ENCODE results near the gene ABITRAM.
A peak's percentile ranks its signal among the peaks of the same experiment; 100 is the strongest.
"Not testable (repeated sequence)": the region's sequence is repeated elsewhere in the genome, so short reads cannot be mapped to it uniquely, and the experiment has no call there.

Gene ABITRAM

DNA sequence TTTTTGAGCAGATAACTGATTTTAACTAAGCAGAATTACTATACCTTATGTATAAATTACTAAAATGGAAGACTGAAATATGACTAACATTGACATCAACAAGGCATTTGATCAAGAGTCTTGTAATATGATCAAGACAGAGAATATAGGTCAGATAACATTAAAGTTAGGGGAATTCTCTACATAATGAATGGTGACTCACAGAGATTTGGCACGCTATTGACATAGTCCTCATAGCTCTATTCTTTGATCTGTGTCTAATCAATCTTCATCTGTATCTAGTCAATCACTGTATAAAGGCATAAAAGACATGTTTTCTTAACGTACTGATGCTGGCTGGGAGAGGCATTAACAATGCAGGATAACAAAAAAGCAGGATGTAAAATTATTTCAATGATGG lies 17.4 kb downstream of the ABITRAM start:
- H3K9me3 Mint-ChIP-seq: no peaks in the 10 kb centered on the region
- no peaks in the 10 kb centered on the region for H3K4me1 Mint-ChIP-seq (ENCODE audit: low read depth in 2 of 2)
- no peaks in the 10 kb centered on the region for H3K27me3 Mint-ChIP-seq
- no peak overlapping the region for H3K27ac Mint-ChIP-seq
- no peak for ATAC-seq (replicated peaks)
- no peak for DNase-seq
- no peaks in the 10 kb centered on the region for H3K36me3 Mint-ChIP-seq (ENCODE audit: insufficient read depth)
- H3K4me3 Mint-ChIP-seq: no peak overlapping the region

DNA sequence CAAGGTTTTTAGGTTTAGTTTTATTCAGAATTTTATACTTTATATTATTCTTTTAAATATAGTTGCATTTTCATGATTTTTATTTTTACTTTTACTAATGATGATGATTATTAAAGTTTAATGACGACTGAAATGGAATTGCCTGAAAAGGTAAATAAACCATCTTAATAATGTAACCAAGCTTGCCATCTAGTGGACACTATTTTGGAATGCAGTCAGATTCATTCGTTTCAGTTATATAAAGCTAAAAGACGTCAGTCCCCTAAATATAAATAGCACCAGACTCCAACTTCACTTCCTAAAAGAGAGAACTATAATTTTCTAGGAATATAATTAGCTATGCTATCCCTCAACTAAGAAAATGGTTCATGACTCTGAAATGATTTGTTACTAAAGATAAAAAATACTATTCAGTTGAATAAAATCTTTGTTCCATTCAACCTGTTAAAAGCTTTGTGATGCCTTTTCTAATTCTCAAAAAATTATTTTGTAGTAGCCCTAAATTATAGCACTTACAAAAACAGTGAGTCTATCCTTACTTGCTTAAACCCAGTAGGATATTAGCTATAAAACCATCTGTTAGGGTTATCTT lies 19.9 kb downstream of the ABITRAM start:
- Mint-ChIP-seq H3K27me3 (no peaks in the 10 kb centered on the region), H3K9me3 (no peaks in the 10 kb centered on the region), H3K4me1 (ENCODE audit: low read depth in 2 of 2) (no peaks in the 10 kb centered on the region), H3K27ac (peak overlapping the region in 1 of 2 donors; percentile 45), H3K4me3 (no peak overlapping the region), H3K36me3 (ENCODE audit: insufficient read depth) (no peaks in the 10 kb centered on the region)
- ATAC-seq (replicated peaks) (peak; percentile 46), DNase-seq (no peak)

DNA sequence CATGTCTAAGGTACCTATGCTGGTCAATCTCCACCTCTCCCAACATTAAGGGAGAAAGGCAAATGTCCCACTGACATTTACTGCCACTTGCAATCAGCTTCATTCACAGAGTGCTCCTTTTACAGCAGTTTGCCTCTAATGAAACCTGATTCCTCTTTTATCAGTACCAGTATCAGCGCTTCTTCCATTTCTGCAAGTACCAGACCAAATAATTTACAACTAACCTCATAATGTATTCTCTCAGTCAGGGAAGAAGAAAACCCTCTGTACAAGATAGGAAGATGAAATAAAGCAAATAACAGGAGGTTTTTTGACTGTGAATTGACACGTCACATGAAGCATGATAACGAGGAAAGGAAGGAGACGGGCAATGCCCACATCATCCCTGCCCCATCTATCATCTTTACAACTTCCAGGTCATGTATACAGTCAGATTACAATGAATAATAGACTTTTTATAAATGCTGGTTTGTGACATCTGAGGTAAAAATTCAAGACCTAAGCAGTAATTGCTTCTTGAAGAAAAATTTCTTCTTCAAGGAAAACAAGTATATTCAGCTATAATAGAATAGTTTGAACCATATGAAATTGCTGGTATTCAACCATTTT lies 21.9 kb downstream of the ABITRAM start:
- Mint-ChIP-seq H3K27me3 (no peaks in the 10 kb centered on the region), H3K4me1 (ENCODE audit: low read depth in 2 of 2) (no peaks in the 10 kb centered on the region), H3K4me3 (no peak overlapping the region), H3K36me3 (ENCODE audit: insufficient read depth) (no peaks in the 10 kb centered on the region), H3K27ac (no peak overlapping the region), H3K9me3 (no peaks in the 10 kb centered on the region)
- no peak for ATAC-seq (replicated peaks)
- DNase-seq: no peak

DNA sequence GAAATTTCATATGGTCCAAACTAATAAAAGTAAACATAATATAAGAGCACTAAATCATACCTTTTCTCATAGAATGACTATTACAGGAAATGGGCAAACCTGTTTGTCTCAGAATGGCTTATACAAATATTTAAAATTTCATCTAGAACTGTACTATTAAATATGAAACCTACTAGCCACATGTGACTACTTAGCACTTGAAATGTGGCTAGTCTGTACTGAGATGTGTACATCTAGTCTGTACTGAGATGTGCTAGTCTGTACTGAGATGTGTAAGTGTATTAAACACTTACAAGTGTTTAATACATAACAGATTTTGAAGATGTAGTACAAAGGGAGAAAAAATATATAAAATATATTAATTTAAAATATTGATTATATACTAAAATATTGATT lies 22.4 kb downstream of the ABITRAM start:
- Mint-ChIP-seq H3K4me1 (ENCODE audit: low read depth in 2 of 2) (no peaks in the 10 kb centered on the region), H3K4me3 (no peak overlapping the region), H3K27ac (no peak overlapping the region), H3K9me3 (no peaks in the 10 kb centered on the region), H3K27me3 (no peaks in the 10 kb centered on the region), H3K36me3 (ENCODE audit: insufficient read depth) (no peaks in the 10 kb centered on the region)
- DNase-seq (no peak), ATAC-seq (replicated peaks) (no peak)

DNA sequence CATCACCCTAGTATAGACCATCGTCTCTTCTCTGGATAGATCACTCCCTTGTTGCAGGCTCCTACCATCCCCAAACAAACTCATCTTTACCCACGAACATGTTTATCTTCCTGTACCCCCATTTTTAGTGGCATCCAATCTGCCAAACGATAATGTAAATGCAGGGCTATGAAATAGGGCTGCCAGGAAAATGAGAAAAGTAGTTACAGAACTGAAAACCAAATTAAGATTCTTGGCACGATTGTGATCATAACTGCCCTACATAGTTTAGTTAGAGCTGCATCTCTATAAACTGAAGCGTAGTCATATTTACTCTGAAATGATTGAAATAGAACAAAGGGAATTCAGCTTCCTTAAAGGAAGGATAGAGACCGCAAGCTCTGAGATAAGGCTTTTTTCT lies 26.1 kb downstream of the ABITRAM start:
- no peaks in the 10 kb centered on the region for H3K27me3 Mint-ChIP-seq
- no peaks in the 10 kb centered on the region for H3K9me3 Mint-ChIP-seq
- H3K4me3 Mint-ChIP-seq: no peak overlapping the region

DNA sequence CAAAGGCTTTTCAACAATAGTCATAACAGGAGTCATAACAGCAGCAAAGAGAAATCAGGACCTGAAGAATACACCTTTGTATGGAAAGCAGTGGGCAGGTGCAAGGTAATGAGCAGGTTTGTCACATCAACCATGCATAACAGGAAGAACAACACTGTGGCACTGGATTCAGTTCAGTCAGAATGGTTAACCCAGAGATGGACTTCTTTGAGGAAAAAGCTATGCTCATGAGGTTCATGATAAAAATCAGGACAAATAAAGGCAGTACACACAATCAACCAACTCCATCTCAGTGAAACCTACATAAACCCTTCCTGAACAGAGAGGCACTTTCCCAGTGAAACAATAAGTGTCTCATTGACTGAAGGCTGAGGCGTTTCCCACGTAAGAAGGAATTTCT lies 27.0 kb downstream of the ABITRAM start:
- Mint-ChIP-seq H3K27ac (no peak overlapping the region), H3K9me3 (no peaks in the 10 kb centered on the region), H3K4me3 (no peak overlapping the region), H3K4me1 (ENCODE audit: low read depth in 2 of 2) (no peaks in the 10 kb centered on the region), H3K36me3 (ENCODE audit: insufficient read depth) (no peaks in the 10 kb centered on the region), H3K27me3 (no peaks in the 10 kb centered on the region)
- ATAC-seq (replicated peaks) (no peak), DNase-seq (no peak)

More for the DNA sequence above, 26.1 kb downstream of the ABITRAM start:
- H3K27ac Mint-ChIP-seq: no peak overlapping the region
- H3K36me3 Mint-ChIP-seq (ENCODE audit: insufficient read depth): no peaks in the 10 kb centered on the region
- DNase-seq (no peak), ATAC-seq (replicated peaks) (no peak)
- no peaks in the 10 kb centered on the region for H3K4me1 Mint-ChIP-seq (ENCODE audit: low read depth in 2 of 2)

DNA sequence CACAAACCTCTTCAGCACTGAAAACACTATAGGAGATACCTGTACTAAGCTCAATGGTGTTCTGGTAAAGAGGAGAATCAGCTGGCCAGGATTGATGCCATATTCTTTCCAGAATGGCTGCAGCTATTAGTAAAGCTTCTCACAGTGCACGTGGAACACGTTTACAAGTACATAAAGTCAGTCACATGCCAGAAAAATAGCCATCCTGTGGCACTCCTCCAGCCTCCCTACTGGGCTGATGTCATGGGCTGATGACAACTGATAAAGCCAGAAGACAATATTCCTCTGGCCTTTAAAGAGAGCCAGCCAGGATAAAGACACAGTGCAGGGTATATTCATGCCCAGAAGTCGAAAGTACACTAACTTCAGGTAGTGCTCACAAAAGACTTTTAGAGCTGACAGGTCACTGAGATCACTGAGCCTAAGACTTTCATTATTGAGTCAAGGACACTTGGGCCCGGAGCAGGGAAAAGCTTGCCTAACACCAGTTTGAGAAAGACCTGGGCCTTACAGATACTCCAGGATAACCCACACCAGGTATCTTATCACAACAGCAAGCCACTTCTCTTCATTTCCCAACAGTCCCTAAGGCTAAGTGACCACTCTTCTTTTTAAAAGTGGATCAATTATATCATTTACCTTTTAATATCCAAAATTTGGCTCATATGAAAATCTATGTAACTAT lies 29.4 kb downstream of the ABITRAM start:
- H3K27me3 Mint-ChIP-seq: no peaks in the 10 kb centered on the region
- no peaks in the 10 kb centered on the region for H3K9me3 Mint-ChIP-seq
- no peaks in the 10 kb centered on the region for H3K36me3 Mint-ChIP-seq (ENCODE audit: insufficient read depth)
- no peaks in the 10 kb centered on the region for H3K4me1 Mint-ChIP-seq (ENCODE audit: low read depth in 2 of 2)
- H3K27ac Mint-ChIP-seq: no peak overlapping the region
- H3K4me3 Mint-ChIP-seq: no peak overlapping the region
- DNase-seq (no peak), ATAC-seq (replicated peaks) (no peak)

DNA sequence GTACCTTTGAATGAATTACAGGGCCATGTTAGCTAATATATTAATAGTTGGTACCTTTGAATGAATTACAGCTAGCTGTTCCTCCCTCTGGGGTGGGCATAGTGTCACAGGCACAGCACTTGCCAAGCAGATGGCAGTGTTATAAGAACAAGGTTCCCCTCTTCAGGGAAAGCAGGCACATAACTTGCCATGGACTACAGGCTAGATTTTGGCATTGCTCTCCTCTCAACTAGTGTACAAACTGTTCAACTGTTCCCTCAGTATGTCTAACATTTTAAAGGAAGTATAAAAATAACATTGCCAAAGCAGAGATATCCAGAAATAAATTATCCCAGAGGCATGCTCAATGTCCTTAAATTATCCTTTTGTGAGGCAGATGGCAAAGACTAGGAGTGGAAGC lies 33.7 kb downstream of the ABITRAM start:
- ATAC-seq (replicated peaks) (no peak), DNase-seq (no peak)
- Mint-ChIP-seq H3K4me1 (ENCODE audit: low read depth in 2 of 2) (no peaks in the 10 kb centered on the region), H3K27ac (no peak overlapping the region), H3K4me3 (no peak overlapping the region), H3K9me3 (no peaks in the 10 kb centered on the region), H3K36me3 (ENCODE audit: insufficient read depth) (no peaks in the 10 kb centered on the region), H3K27me3 (no peaks in the 10 kb centered on the region)

DNA sequence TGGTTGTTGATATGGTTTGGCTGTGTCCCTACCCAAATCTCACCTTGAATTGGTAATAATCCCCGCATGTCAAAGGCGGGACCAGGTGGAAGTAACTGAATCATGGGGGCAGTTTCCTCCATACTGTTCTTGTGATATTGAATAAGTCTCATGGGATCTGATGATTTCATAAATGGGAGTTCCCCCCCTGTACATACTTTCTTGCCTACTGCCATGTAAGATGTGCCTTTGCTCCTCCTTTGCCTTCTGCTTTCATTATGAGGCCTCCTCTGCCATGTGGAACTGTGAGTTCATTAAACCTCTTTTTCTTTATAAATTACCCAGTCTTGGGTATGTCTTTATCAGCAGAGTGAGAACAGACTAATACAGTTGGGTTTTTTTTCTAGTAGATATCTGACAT lies 37.2 kb downstream of the ABITRAM start:
- DNase-seq; H3K9me3 Mint-ChIP-seq; H3K4me1 Mint-ChIP-seq (ENCODE audit: low read depth in 2 of 2); H3K4me3 Mint-ChIP-seq; H3K36me3 Mint-ChIP-seq (ENCODE audit: insufficient read depth); ATAC-seq (replicated peaks); H3K27me3 Mint-ChIP-seq; H3K27ac Mint-ChIP-seq: not testable (repeated sequence)

DNA sequence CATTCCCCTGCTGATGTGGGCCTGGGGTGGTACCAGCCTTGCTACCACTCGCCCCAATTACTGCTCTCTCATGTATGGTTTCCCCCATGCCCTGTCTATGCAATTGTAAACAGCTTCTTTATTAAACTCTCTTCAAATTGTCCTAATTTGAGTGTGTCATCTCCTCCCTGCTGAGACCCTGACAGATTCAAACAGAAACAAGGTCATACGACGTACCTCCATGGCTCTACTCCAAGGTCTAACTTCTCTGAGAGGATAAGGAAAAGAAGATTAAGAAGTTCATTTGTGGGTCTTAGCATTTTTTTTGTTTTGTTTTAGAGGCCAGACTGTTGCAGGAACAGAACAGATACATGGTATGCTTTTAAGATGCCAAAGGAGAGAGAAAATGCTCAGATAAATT lies 38.0 kb downstream of the ABITRAM start:
- ATAC-seq (replicated peaks): no peak
- Mint-ChIP-seq H3K36me3 (ENCODE audit: insufficient read depth) (no peaks in the 10 kb centered on the region), H3K27ac (no peak overlapping the region), H3K4me3 (no peak overlapping the region), H3K27me3 (no peaks in the 10 kb centered on the region), H3K9me3 (no peaks in the 10 kb centered on the region), H3K4me1 (ENCODE audit: low read depth in 2 of 2) (no peaks in the 10 kb centered on the region)
- no peak for DNase-seq

DNA sequence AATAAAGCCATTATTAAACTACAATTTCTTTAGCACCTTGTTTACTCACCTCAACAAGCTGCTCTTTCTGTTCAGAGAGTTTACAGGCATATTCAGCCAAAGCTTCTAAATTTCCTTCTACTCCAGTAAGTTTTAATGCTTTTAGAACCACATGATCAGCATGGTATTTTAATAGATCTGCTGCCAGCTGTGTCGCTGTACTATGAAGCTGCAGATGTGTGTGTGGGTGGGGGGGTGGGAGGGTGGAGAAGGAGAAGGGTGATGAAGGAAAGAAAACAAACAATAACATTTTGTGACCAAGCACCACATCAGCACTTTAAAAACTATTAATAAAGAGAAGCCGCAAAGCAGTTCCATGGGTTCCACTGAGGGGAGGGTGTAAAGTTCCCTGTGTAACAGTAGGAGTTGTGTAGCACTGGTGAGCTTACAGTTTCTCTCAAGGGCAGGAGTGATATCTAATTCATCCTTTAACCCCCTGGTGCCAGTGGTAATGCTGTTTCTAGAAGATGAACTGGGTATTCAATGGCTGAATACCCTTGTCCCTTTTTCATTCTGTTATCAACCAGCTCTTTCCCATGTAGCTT lies 38.5 kb downstream of the ABITRAM start:
- no peak overlapping the region for H3K4me3 Mint-ChIP-seq
- no peak for DNase-seq
- H3K4me1 Mint-ChIP-seq (ENCODE audit: low read depth in 2 of 2): no peaks in the 10 kb centered on the region
- no peak for ATAC-seq (replicated peaks)
- no peaks in the 10 kb centered on the region for H3K9me3 Mint-ChIP-seq
- H3K36me3 Mint-ChIP-seq (ENCODE audit: insufficient read depth): no peaks in the 10 kb centered on the region
- H3K27ac Mint-ChIP-seq: no peak overlapping the region
- no peaks in the 10 kb centered on the region for H3K27me3 Mint-ChIP-seq

DNA sequence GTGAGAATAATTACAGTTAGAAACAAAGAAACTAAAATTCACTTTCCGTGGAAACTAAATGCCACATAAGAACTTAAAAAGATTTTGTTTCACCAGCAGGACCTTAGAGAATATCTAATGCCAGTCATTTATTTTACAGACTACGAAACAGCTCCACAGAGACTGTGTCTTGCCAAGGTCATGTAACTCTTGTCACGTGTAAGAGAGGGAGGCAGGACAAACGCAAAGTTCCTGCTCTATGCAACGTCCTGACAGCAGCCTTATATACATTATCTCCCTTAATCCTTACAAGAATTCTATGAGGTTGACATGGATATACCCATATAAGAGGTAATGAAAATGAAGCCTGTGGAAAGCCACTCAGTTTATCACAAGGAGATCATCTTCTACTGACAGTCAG lies 39.7 kb downstream of the ABITRAM start:
- ATAC-seq (replicated peaks) (no peak), DNase-seq (no peak)
- H3K27me3 Mint-ChIP-seq: no peaks in the 10 kb centered on the region
- no peak overlapping the region for H3K27ac Mint-ChIP-seq
- no peaks in the 10 kb centered on the region for H3K9me3 Mint-ChIP-seq
- no peak overlapping the region for H3K4me3 Mint-ChIP-seq
- H3K36me3 Mint-ChIP-seq (ENCODE audit: insufficient read depth): no peaks in the 10 kb centered on the region
- no peaks in the 10 kb centered on the region for H3K4me1 Mint-ChIP-seq (ENCODE audit: low read depth in 2 of 2)

DNA sequence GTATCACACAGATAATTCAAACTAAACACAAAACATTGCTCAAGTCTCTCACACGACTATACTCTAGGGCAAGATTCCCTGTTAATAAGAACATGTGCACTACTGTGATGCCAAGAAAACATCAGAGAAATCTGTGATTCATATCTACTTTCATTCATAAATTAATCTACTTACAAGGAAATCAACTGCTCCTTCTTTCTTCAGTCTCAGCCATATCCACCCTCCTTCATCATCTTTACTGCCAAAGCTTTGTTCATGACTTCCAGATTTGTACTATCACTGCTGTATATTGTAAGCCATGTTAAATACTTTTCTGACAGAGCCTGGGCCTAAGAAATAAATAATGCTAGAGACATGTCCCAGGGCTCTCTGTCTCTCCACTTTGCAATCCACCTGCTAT lies 44.0 kb downstream of the ABITRAM start:
- Mint-ChIP-seq H3K36me3 (ENCODE audit: insufficient read depth) (no peaks in the 10 kb centered on the region), H3K4me3 (no peak overlapping the region), H3K27ac (no peak overlapping the region), H3K4me1 (ENCODE audit: low read depth in 2 of 2) (no peaks in the 10 kb centered on the region), H3K9me3 (no peaks in the 10 kb centered on the region), H3K27me3 (no peaks in the 10 kb centered on the region)
- DNase-seq (no peak), ATAC-seq (replicated peaks) (no peak)

DNA sequence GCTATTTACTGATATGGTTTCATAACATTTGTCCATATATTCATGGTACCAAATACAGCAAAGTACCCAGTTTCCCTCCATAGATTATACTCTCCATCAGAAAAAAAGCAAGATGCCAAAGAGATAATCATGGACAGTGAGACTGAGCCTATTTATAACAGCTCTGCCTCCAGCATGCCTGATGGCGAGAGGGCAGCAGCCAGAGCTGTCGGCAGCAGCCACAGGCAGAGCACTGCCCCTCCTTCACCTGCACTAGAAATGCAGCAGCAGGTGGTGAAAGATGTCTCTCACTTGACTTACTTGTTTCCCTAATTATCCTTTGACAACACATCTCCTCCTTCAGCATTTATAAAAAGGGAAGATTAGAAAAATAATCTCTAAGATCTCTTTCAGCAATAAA lies 46.7 kb downstream of the ABITRAM start:
- no peaks in the 10 kb centered on the region for H3K27me3 Mint-ChIP-seq
- H3K27ac Mint-ChIP-seq: no peak overlapping the region
- no peaks in the 10 kb centered on the region for H3K9me3 Mint-ChIP-seq
- no peak for DNase-seq
- H3K4me1 Mint-ChIP-seq (ENCODE audit: low read depth in 2 of 2): no peaks in the 10 kb centered on the region
- no peaks in the 10 kb centered on the region for H3K36me3 Mint-ChIP-seq (ENCODE audit: insufficient read depth)
- no peak overlapping the region for H3K4me3 Mint-ChIP-seq
- ATAC-seq (replicated peaks): no peak

Measured in effector memory CD8-positive, alpha-beta T cell (primary cell).